Gastroesophageal sphincter (tissue), 4 donors: ENCODE results near the gene MMP17. TPM values are rescaled to one million over a fixed set of nuclear protein-coding genes. Genes with fewer than 3 reads are reported as not detected.
A peak's percentile ranks its signal among the peaks of the same experiment; 100 is the strongest.
"Not testable (repeated sequence)": the region's sequence is repeated elsewhere in the genome, so short reads cannot be mapped to it uniquely, and the experiment has no call there.

Experiments
- ATAC-seq: fragments of 150-250 bp; one replicate; pipeline ENCODE4 v1.9.1; 2016; ENCODE audit warnings: mild to moderate bottlenecking, moderate library complexity
- H3K27ac ChIP-seq, 4 donors: fragments of 200-600 bp; sonication (generic) in 3 of 4; 1 replicate in 3 of 4; 2 replicates in 1 of 4; pipeline ENCODE4 v1.5.1; 2016 to 2019
- H3K27me3 ChIP-seq: fragments of 200-600 bp; sonication (generic); one replicate; pipeline ENCODE4 v1.5.1; 2019
- H3K36me3 ChIP-seq, 2 donors: fragments of 200-600 bp; sonication (generic); one replicate each; pipeline ENCODE4 v1.5.1; 2019; ENCODE audit warnings: control low read depth in 1 of 2
- H3K4me1 ChIP-seq, 3 donors: fragments of 200-600 bp; sonication (generic); 1 replicate in 2 of 3; 2 replicates in 1 of 3; pipeline ENCODE4 v1.5.1; 2016 to 2019; ENCODE audit warnings: control low read depth in 2 of 3
- H3K4me3 ChIP-seq, 2 donors: fragments of 200-600 bp; sonication (generic); one replicate each; pipeline ENCODE4 v1.5.1; 2019; ENCODE audit warnings: mild to moderate bottlenecking in 1 of 2, moderate library complexity in 1 of 2
- H3K9me3 ChIP-seq, 3 donors: fragments of 200-600 bp; sonication (generic); one replicate each; pipeline ENCODE4 v1.5.1; 2017 to 2019; ENCODE audit warnings: control low read depth in 2 of 3
- EP300 ChIP-seq: sonication (generic); formaldehyde crosslinking; IDR thresholded peaks from one replicate; pipeline ENCODE4 v1.6.1; 2017; ENCODE audit warnings: antibody characterized with exemption, mild to moderate bottlenecking
- POLR2A ChIP-seq, 2 donors: fragments of 450-650 bp; IDR thresholded peaks; one replicate each; pipeline ENCODE4 v1.6.1; 2017; ENCODE audit warnings: antibody characterized with exemption in 2 of 2, mild to moderate bottlenecking in 2 of 2, moderate library complexity in 1 of 2
- POLR2AphosphoS5 ChIP-seq: sonication (generic); formaldehyde crosslinking; IDR thresholded peaks from one replicate; pipeline ENCODE4 v1.6.1; 2017; ENCODE audit warnings: antibody characterized with exemption
- WGBS, 2 donors: methylation state at CpG; one replicate each; pipeline ENCODE4 v1.1.5; 2018; ENCODE audit warnings: low coverage in 1 of 2; 5-methylcytosine and 5-hydroxymethylcytosine counted together
- total RNA-seq, 4 donors: library from RNA; depleted of rRNA; stranded (reverse); fragments of >200 nt; gene quantifications; one replicate each; pipeline ENCODE4 v1.1.0, GENCODE V29; 2016
- TF ChIP-seq, protein P1 (sequence below), 4 experiments: fragments of 200-600 bp in 2 of 4; fragments of 450-650 bp in 2 of 4; sonication (generic) in 1 of 4; IDR thresholded peaks; one replicate each; pipeline ENCODE4 v1.5.1; 2017 to 2019; ENCODE audit warnings: antibody characterized with exemption in 4 of 4, mild to moderate bottlenecking in 2 of 4, moderate library complexity in 2 of 4

MMP17 gene
- total RNA-seq, 4 donors from 2014 or later, result 2.0 to 7.0 (median 4.5) TPM

DNA sequence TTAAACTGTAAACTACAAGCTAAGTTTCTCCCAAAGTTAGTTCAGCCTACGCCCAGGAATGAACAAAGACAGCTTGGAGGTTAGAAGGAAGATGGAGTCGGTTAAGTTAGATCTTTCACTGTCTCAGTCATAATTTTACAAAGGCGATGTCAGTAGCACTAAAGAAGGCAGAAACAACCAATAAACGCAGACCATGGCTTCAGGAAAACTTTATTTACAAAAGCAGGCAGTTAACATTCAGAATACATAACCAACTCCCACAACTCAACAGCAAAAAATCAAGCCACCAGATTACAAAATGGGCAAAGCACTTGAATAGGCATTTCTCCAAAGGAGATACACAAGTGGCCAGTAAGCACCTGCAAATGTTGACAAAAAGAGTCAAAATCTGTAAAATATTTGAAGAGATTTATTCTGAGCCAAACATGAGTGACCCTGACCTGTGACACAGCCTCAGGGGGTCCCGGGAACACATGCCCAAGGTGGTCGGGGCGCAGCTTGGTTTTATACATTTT, 57.4 kb downstream of the MMP17 start:
- no peak for TF ChIP-seq POLR2AphosphoS5
- TF ChIP-seq, protein P1, sequence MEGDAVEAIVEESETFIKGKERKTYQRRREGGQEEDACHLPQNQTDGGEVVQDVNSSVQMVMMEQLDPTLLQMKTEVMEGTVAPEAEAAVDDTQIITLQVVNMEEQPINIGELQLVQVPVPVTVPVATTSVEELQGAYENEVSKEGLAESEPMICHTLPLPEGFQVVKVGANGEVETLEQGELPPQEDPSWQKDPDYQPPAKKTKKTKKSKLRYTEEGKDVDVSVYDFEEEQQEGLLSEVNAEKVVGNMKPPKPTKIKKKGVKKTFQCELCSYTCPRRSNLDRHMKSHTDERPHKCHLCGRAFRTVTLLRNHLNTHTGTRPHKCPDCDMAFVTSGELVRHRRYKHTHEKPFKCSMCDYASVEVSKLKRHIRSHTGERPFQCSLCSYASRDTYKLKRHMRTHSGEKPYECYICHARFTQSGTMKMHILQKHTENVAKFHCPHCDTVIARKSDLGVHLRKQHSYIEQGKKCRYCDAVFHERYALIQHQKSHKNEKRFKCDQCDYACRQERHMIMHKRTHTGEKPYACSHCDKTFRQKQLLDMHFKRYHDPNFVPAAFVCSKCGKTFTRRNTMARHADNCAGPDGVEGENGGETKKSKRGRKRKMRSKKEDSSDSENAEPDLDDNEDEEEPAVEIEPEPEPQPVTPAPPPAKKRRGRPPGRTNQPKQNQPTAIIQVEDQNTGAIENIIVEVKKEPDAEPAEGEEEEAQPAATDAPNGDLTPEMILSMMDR (IDR thresholded peaks at IDR 0.05), result no peak
- no peak for TF ChIP-seq EP300
- no peak for TF ChIP-seq POLR2A (IDR thresholded peaks at IDR 0.05)
- Histone ChIP-seq H3K9me3 (peaks cover 0 to 9% (median 0%) of the 10 kb centered on the region in 3 donors), H3K4me1 (no peaks in the 10 kb centered on the region), H3K4me3 (no peak overlapping the region), H3K27me3 (peaks cover 10% of the 10 kb centered on the region), H3K36me3 (no peaks in the 10 kb centered on the region), H3K27ac (no peak overlapping the region)
- ATAC-seq, result no peak
- 88 to 89% methylated on average over 1 to 5 of the region's 7 CpGs for WGBS, 2 donors

DNA sequence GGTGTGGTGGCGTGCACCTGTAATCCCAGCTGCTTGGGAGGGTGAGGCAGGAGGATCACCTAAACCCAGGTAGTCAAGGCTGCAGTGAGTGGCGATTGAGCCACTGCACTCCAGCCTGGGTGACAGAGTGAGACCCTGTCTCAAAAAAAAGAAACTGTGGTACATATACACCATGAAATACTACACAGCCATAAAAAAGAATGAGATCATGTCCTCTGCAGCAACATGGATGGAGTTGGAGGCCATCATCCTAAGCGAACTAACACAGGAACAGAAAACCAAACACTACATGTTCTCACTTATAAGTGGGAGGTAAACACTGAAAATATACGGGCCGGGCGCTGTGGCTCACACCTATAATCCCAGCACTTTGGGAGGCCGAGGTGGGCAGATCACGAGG, 63.5 kb downstream of the MMP17 start:
- not testable (repeated sequence) for H3K27ac ChIP-seq, ATAC-seq, H3K27me3 ChIP-seq, H3K36me3 ChIP-seq, H3K4me3 ChIP-seq, H3K9me3 ChIP-seq
- WGBS, 2 donors, result 0 to 79% methylated on average over 1 to 7 of the region's 8 CpGs
- H3K4me1 ChIP-seq, result peaks cover 0 to 21% (median 1%) of the 10 kb centered on the region in 3 donors

DNA sequence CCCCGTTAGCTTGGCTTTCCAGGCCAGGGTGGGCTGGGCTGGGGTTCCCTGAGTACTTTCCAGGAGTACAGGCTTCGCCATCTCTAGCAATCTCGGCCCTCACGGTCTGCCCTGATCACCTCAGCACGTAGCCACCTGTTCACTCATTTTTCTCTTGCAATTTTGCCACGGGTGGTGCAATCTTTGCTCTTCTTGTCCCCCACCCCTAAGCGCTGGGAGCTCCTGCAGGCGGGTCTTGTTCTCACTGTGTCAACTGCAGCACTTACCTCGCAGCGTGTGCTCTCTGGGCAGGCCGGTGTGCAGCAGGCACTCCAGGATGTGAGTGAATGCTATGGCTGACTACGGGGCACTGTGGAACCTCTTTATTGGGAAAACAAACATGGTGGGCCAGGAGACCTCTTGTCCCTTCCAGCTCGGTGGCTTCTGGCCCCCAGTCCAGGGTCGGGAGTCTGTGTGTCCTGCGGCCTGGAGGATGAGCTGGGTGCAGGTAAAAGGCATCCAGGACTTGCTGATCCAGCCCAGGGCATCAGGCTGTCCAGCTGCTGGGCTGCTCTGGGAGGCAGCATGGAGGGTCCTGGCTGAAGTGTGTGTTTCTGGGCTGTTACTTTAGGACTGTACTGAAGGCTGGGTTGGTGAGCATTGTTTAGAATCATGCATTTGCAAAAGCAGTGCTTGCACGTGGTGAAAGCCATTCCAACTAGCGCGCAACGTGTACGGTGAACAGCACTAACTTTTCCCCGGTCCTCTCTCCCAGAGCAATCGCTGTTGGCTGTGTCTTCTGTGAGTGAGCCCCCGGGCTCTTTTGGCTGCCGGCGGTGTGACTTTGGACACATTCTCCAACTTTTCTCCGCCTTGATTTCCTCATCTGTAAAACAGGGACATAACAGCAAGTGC, 64.8 kb downstream of the MMP17 start:
- 63 to 86% methylated on average over 8 to 11 of the region's 26 CpGs for WGBS, 2 donors
- H3K9me3 ChIP-seq, result no peaks in the 10 kb centered on the region
- peaks cover 0 to 3% of the 10 kb centered on the region in 2 donors for H3K36me3 ChIP-seq
- H3K27ac ChIP-seq, result peak overlapping the region in 3 of 4 donors; percentile 94 to 97 (median 96)
- TF ChIP-seq POLR2AphosphoS5, result no peak
- no peak for TF ChIP-seq POLR2A (IDR thresholded peaks at IDR 0.05)
- no peak for TF ChIP-seq EP300
- TF ChIP-seq, protein P1 (IDR thresholded peaks at IDR 0.05), result no peak
- H3K4me3 ChIP-seq, result no peak overlapping the region
- peaks cover 0 to 33% (median 13%) of the 10 kb centered on the region in 3 donors for H3K4me1 ChIP-seq
- no peak for ATAC-seq
- H3K27me3 ChIP-seq, result no peaks in the 10 kb centered on the region

DNA sequence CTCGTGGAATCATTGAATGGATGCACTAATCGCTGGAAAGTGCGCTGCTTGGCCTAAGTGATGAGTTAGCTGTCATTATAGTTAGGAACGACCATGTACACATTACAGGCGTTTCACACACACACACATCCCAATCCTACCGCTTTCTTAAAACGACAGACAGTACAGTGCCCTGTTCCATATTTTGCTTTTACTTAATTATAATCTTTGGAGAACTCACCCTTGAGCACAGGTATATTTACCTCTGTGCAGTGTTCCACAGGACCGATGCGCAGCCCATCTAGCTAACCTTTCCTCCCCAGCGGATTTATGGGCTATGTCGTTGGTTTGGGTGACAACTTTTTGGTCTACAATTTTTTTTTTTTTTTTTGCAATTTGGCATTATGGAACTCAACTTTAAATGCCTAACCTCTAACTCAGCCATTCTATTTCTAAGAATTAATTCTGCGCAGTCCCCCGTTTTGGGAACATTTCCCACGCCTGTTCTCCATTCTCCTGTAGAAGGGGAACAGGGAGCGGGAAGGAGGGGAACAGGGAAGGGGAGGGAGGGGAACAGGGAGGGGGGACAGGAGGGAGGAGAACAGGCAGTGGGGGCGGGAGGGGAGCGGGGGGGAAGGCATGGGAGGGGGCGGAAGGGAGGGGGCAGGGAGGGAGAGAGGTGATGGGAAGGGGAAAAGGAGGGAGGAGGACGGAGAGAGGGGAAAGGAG, 65.6 kb downstream of the MMP17 start:
- Histone ChIP-seq H3K36me3 (peaks cover 0 to 11% of the 10 kb centered on the region in 2 donors), H3K9me3 (no peaks in the 10 kb centered on the region), H3K4me3 (peak overlapping the region; percentile 54 to 89), H3K4me1 (peaks cover 0 to 42% (median 13%) of the 10 kb centered on the region in 3 donors), H3K27ac (peak overlapping the region in 3 of 4 donors; percentile 94 to 97 (median 96)), H3K27me3 (no peaks in the 10 kb centered on the region)
- peak; percentile 1 for ATAC-seq
- TF ChIP-seq EP300, result no peak
- TF ChIP-seq POLR2AphosphoS5, result peak; percentile 27
- WGBS, 2 donors, result 40 to 59% methylated on average over 11 to 15 of the region's 19 CpGs

DNA sequence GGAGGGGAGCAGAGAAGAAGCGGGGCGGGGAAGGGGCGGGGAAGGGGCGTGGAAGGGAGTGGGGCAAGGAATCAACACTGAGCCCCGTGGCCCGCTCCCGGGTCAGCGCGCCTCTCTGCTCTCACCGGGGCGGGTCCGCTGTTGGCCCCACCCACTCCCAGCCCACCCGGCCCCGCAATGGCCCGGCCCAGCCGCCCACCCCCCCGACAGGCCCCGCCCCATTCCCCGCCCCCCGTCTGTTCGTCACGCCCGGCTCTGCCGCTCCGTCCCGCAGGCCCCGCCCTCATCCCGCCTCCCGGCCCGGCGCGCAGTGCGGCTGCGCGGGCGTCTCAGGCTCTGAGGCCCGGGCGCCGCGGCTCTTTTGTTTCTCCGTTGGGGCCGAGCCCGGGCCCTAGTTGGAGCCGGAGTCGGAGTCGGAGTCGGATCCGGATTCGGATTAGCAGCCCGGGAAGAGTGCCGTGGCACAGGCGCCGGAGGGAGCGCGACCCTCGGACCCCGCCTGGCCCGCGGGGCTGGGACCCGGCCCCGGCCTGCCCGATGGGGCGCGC, 66.2 kb downstream of the MMP17 start, which contains the start of gene ULK1:
TSS of gene ULK1 (plus strand) at position 310 of the 548 bp plus-strand sequence. CDS start 380 bp downstream, outside the sequence.
- Histone ChIP-seq H3K27ac (peak within 1 kb of the TSS; percentile 94 to 97 (median 96)), H3K9me3 (no peaks in the 10 kb centered on the region), H3K36me3 (peaks cover 0 to 17% of the 10 kb centered on the region in 2 donors), H3K4me1 (peaks cover 0 to 48% (median 13%) of the 10 kb centered on the region in 3 donors), H3K4me3 (peak within 1 kb of the TSS; percentile 54 to 89), H3K27me3 (no peaks in the 10 kb centered on the region)
- 2% methylated on average over 12 of the region's 64 CpGs; no CpG with 5 or more reads in 1 of the 2 donors for whole genome bisulfite sequencing, 2 donors
- TF ChIP-seq EP300, result no peak
- TF ChIP-seq POLR2A (IDR thresholded peaks at IDR 0.05), result peak; percentile 92 to 97
- TF ChIP-seq POLR2AphosphoS5, result peak; percentile 82
- TF ChIP-seq, protein P1 (IDR thresholded peaks at IDR 0.05), result no peak
- ATAC-seq, result peak; percentile 73
